ENCODE measurements around the gene TBL1X. TPM values are rescaled to one million over a fixed set of nuclear protein-coding genes. Genes with fewer than 3 reads are reported as not detected.

Gene TBL1X
- total RNA-seq, 2 experiments from 2014 or later: 16.1 to 35.7 TPM

DNA sequence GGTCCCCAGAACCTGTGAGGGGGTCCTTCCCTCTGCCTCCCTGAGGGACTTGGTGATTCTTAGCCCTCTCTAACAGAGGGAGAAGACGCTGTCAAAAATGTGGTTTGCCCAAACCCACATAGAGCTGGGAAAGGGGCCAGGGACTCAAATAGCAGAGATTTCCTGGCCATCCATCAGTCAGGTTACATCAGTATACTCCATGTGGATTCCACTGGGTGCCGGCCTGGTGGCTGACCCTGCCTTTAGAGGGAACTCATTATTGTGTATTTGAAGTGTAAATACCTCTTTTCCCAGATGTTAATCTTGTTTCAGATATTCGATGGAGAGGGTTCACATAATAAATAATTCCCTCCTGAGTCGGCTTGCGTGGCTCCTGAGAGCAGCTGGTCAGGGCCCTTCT is 130.3 kb downstream of the TBL1X start:
- POLR2A ChIA-PET: no interaction called here
- H3K79me2 ChIP-seq (ENCODE audit: insufficient read depth, low read depth, low read length): no peaks in the 10 kb centered on the region
- no peak for DNase-seq (ENCODE audit: low spot score)
- H3K36me3 ChIP-seq (ENCODE audit: insufficient read depth, low read length): no peaks in the 10 kb centered on the region
- BruUV-seq (replicated peaks): no TSS peak
- intact Hi-C loops (cut with micrococcal nuclease; ENCODE audit: unreplicated experiment): no loop called here
- CTCF ChIA-PET (ENCODE audit: unreplicated experiment): no interaction called here
- no peak for TF ChIP-seq EZH2phosphoT487 (IDR thresholded peaks at IDR 0.05; ENCODE audit: borderline replicate concordance, low read depth, low read length)
- TF ChIP-seq, protein P1, sequence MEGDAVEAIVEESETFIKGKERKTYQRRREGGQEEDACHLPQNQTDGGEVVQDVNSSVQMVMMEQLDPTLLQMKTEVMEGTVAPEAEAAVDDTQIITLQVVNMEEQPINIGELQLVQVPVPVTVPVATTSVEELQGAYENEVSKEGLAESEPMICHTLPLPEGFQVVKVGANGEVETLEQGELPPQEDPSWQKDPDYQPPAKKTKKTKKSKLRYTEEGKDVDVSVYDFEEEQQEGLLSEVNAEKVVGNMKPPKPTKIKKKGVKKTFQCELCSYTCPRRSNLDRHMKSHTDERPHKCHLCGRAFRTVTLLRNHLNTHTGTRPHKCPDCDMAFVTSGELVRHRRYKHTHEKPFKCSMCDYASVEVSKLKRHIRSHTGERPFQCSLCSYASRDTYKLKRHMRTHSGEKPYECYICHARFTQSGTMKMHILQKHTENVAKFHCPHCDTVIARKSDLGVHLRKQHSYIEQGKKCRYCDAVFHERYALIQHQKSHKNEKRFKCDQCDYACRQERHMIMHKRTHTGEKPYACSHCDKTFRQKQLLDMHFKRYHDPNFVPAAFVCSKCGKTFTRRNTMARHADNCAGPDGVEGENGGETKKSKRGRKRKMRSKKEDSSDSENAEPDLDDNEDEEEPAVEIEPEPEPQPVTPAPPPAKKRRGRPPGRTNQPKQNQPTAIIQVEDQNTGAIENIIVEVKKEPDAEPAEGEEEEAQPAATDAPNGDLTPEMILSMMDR (conservative IDR thresholded peaks at IDR 0.05; ENCODE audit: low read length): no peak
- H3K4me3 ChIP-seq (ENCODE audit: low read depth, low read length, poor library complexity, severe bottlenecking): no peak overlapping the region
- H3K27ac ChIP-seq (ENCODE audit: low read depth, low read length, poor library complexity, severe bottlenecking): no peak overlapping the region
- no peaks in the 10 kb centered on the region for H3K4me1 ChIP-seq (ENCODE audit: insufficient read depth, low read length, poor library complexity, severe bottlenecking)
- H3K4me2 ChIP-seq (ENCODE audit: low read length): no peak overlapping the region
- no peaks in the 10 kb centered on the region for H4K20me1 ChIP-seq (ENCODE audit: insufficient read depth, low read length)
- no peak overlapping the region for H2AFZ ChIP-seq (ENCODE audit: low read length)
- H3K9me2 ChIP-seq (ENCODE audit: insufficient read depth, low read length): no peaks in the 10 kb centered on the region
- no peaks in the 10 kb centered on the region for H3K9me3 ChIP-seq (ENCODE audit: low read length)

DNA sequence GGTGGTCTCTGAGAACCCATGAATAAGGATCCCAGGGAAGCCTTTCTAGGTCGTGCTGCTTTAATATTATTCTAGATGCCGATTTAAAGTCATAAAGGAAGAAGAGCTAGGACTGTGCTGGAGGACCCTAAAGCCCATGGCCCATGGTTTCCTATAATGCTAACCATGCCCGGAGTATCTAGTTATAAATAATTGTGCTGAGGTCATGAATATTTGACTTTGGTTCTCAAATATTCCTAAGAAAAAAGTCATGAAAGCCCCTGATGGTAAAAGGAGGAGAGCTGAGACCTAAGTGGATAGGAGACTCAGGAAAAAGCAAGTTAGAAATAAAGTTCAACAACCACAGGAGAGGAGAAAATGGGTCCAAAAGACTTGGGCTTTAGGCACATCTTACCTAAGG is 132.0 kb downstream of the TBL1X start:
- no peak for DNase-seq (ENCODE audit: low spot score)
- H3K36me3 ChIP-seq (ENCODE audit: insufficient read depth, low read length): no peaks in the 10 kb centered on the region
- H2AFZ ChIP-seq (ENCODE audit: low read length): no peak overlapping the region
- CTCF ChIA-PET (ENCODE audit: unreplicated experiment): no interaction called here
- no peak overlapping the region for H3K27ac ChIP-seq (ENCODE audit: low read depth, low read length, poor library complexity, severe bottlenecking)
- no peaks in the 10 kb centered on the region for H4K20me1 ChIP-seq (ENCODE audit: insufficient read depth, low read length)
- TF ChIP-seq, protein P1 (conservative IDR thresholded peaks at IDR 0.05; ENCODE audit: low read length): no peak
- TF ChIP-seq EZH2phosphoT487 (IDR thresholded peaks at IDR 0.05; ENCODE audit: borderline replicate concordance, low read depth, low read length): no peak
- no peak overlapping the region for H3K4me2 ChIP-seq (ENCODE audit: low read length)
- no TSS peak for BruUV-seq (replicated peaks)
- intact Hi-C loops (cut with micrococcal nuclease; ENCODE audit: unreplicated experiment): no loop called here
- no peak overlapping the region for H3K4me3 ChIP-seq (ENCODE audit: low read depth, low read length, poor library complexity, severe bottlenecking)
- H3K9me3 ChIP-seq (ENCODE audit: low read length): no peaks in the 10 kb centered on the region
- no peaks in the 10 kb centered on the region for H3K79me2 ChIP-seq (ENCODE audit: insufficient read depth, low read depth, low read length)
- POLR2A ChIA-PET: no interaction called here
- no peaks in the 10 kb centered on the region for H3K9me2 ChIP-seq (ENCODE audit: insufficient read depth, low read length)
- no peaks in the 10 kb centered on the region for H3K4me1 ChIP-seq (ENCODE audit: insufficient read depth, low read length, poor library complexity, severe bottlenecking)

DNA sequence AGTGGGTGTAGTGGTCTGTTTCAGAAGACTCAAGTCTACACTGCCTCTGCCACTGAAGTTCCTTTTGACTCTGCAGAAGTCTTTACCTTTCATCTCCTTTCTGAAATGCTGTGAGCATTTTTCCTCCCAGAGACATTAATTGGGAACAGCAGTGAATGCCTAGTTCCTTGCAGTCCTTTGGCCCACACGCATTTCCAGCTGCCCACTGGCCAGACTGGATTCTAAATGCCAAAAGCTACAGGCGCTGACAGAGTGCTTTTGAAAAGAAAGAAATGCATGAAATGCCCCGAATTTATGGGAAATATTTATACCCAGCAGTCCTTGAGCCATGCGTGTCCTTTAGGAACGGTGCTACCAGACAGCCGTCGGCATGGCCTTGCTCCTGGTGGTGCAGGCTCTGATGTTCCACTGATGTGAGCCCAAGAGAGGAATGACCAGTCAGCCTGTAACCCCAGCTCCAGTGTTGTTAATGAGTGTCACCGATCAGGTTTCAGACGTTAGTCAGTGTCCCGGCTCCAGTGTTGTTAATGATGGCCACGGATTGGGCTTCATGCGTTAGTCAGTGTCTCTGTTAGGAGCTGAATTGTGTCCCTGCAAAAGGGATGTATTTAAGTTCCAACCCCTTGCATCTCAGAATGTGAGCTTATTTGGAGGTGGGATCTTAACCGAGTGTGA is 132.6 kb downstream of the TBL1X start:
- Histone ChIP-seq H3K4me2 (ENCODE audit: low read length) (no peak overlapping the region), H3K9me3 (ENCODE audit: low read length) (no peaks in the 10 kb centered on the region), H3K4me3 (ENCODE audit: low read depth, low read length, poor library complexity, severe bottlenecking) (no peak overlapping the region), H3K79me2 (ENCODE audit: insufficient read depth, low read depth, low read length) (no peaks in the 10 kb centered on the region), H2AFZ (ENCODE audit: low read length) (no peak overlapping the region), H4K20me1 (ENCODE audit: insufficient read depth, low read length) (no peaks in the 10 kb centered on the region), H3K9me2 (ENCODE audit: insufficient read depth, low read length) (no peaks in the 10 kb centered on the region), H3K4me1 (ENCODE audit: insufficient read depth, low read length, poor library complexity, severe bottlenecking) (no peaks in the 10 kb centered on the region), H3K36me3 (ENCODE audit: insufficient read depth, low read length) (no peaks in the 10 kb centered on the region), H3K27ac (ENCODE audit: low read depth, low read length, poor library complexity, severe bottlenecking) (no peak overlapping the region)
- TF ChIP-seq, protein P1 (conservative IDR thresholded peaks at IDR 0.05; ENCODE audit: low read length): no peak
- TF ChIP-seq EZH2phosphoT487 (IDR thresholded peaks at IDR 0.05; ENCODE audit: borderline replicate concordance, low read depth, low read length): no peak
- DNase-seq (ENCODE audit: low spot score): no peak
- ChIA-PET CTCF (ENCODE audit: unreplicated experiment) (no interaction called here), POLR2A (no interaction called here)
- intact Hi-C loops (cut with micrococcal nuclease; ENCODE audit: unreplicated experiment): no loop called here
- BruUV-seq (replicated peaks): no TSS peak

Measured in OCI-LY7 (cell line).